B cell (primary cell): ENCODE data around the gene ICAM5. TPM values are rescaled to one million over a fixed set of nuclear protein-coding genes. Genes with fewer than 3 reads are reported as not detected.

Experiments
- ATAC-seq: fragments of 200-7000 bp; cut with Tn5 transposase; one replicate; pipeline ENCODE4 v1.10.0; 2021; ENCODE audit warnings: low read depth, mild to moderate bottlenecking, moderate number of reproducible peaks, moderate library complexity
- CTCF ChIA-PET: fragments of 350-600 bp; sonication (Branson Sonifier 250); formaldehyde crosslinking; loops from one replicate; lab custom pipeline; 2021; ENCODE audit warnings: antibody characterized with exemption, inconsistent platforms; lab: Charles Lee
- POLR2A ChIA-PET: fragments of 350-600 bp; sonication (Branson Sonifier 250); formaldehyde crosslinking; loops from one replicate; lab custom pipeline; 2021; ENCODE audit warnings: antibody characterized with exemption; lab: Charles Lee
- DNase-seq: peaks from one replicate; pipeline ENCODE4 v3.0.0; 2013
- H2AFZ ChIP-seq: 2 replicates; pipeline ENCODE4 v1.6.1; 2012; ENCODE audit warnings: mild to moderate bottlenecking, low read depth, low read length; ENCODE audit not compliant: insufficient read depth, poor library complexity, severe bottlenecking
- H3K27ac ChIP-seq, 2 donors: 1 replicate in 1 of 2; 2 replicates in 1 of 2; pipeline ENCODE4 v1.5.1; 2012 to 2013; ENCODE audit warnings: low read length in 2 of 2, mild to moderate bottlenecking in 2 of 2, moderate library complexity in 1 of 2
- H3K27me3 ChIP-seq, 4 experiments: fragments of 200-600 bp in 1 of 4; sonication (generic) in 1 of 4; replicated peaks in 1 of 4; 1 replicate in 2 of 4; 2 replicates in 2 of 4; pipeline versions ENCODE4 v1.6.1 to v1.7.0; 2013 to 2016; ENCODE audit warnings: low read length in 3 of 4, mild to moderate bottlenecking in 2 of 4, mixed read lengths in 1 of 4, moderate library complexity in 1 of 4; ENCODE audit not compliant: insufficient read depth in 4 of 4, control insufficient read depth in 3 of 4; ENCODE audit errors: control extremely low read depth in 1 of 4
- H3K36me3 ChIP-seq, 2 experiments: replicated peaks in 1 of 2; 1 replicate in 1 of 2; 2 replicates in 1 of 2; pipeline versions ENCODE4 v1.6.1 to v1.7.1; 2013; ENCODE audit warnings: low read length in 1 of 2; ENCODE audit not compliant: insufficient read depth in 2 of 2, control insufficient read depth in 1 of 2; ENCODE audit errors: control extremely low read depth in 1 of 2, extremely low read depth in 1 of 2
- H3K4me1 ChIP-seq, 2 donors: fragments of 200-600 bp in 1 of 2; sonication (generic) in 1 of 2; 1 replicate in 1 of 2; 2 replicates in 1 of 2; pipeline versions ENCODE4 v1.5.1 to v1.6.1; 2013 to 2017; ENCODE audit warnings: low read length in 2 of 2; ENCODE audit not compliant: control insufficient read depth in 2 of 2, insufficient read depth in 2 of 2
- H3K4me2 ChIP-seq: replicated peaks from 2 replicates; pipeline ENCODE3; 2012; ENCODE audit warnings: mild to moderate bottlenecking, low read depth, low read length; ENCODE audit not compliant: poor library complexity, severe bottlenecking
- H3K4me3 ChIP-seq, 5 experiments: fragments of 200-600 bp in 1 of 5; sonication (generic) in 1 of 5; 1 replicate in 3 of 5; 2 replicates in 2 of 5; pipeline versions ENCODE4 v1.5.1 to v1.7.0; 2011 to 2016; ENCODE audit warnings: low read length in 4 of 5, mild to moderate bottlenecking in 4 of 5, low read depth in 2 of 5, control low read depth in 1 of 5, moderate library complexity in 1 of 5; ENCODE audit not compliant: insufficient read depth in 1 of 5; ENCODE audit errors: control extremely low read depth in 1 of 5, extremely low read depth in 1 of 5
- H3K79me2 ChIP-seq: fragments of 200-600 bp; sonication (generic); one replicate; pipeline ENCODE4 v1.6.0; 2016; ENCODE audit warnings: low read length; ENCODE audit not compliant: control insufficient read depth, insufficient read depth
- H3K9ac ChIP-seq: fragments of 200-600 bp; sonication (generic); 2 replicates; pipeline ENCODE4 v1.6.1; 2017; ENCODE audit warnings: mild to moderate bottlenecking, low read length, moderate library complexity
- H3K9me3 ChIP-seq, 3 donors: one replicate each; pipeline versions ENCODE4 v1.6.1 to v1.7.1; 2013; ENCODE audit warnings: low read length in 2 of 3; ENCODE audit not compliant: control insufficient read depth in 2 of 3, insufficient read depth in 1 of 3; ENCODE audit errors: control extremely low read depth in 1 of 3
- H4K20me1 ChIP-seq: 2 replicates; pipeline ENCODE4 v1.6.0; 2012; ENCODE audit warnings: mild to moderate bottlenecking, low read length; ENCODE audit not compliant: insufficient read depth, control insufficient read depth, poor library complexity, severe bottlenecking
- H3K27ac Mint-ChIP-seq: one replicate; pipeline ENCODE4 v1.8.0; 2021; ENCODE audit warnings: mixed read lengths
- H3K27me3 Mint-ChIP-seq: one replicate; pipeline ENCODE4 v1.8.0; 2021; ENCODE audit warnings: mixed read lengths
- H3K4me1 Mint-ChIP-seq: one replicate; pipeline ENCODE4 v1.8.0; 2021; ENCODE audit warnings: mixed read lengths
- H3K4me3 Mint-ChIP-seq: one replicate; pipeline ENCODE4 v1.8.0; 2021; ENCODE audit warnings: mixed read lengths
- H3K9me3 Mint-ChIP-seq: one replicate; pipeline ENCODE4 v1.8.0; 2022; ENCODE audit warnings: mixed read lengths; ENCODE audit not compliant: insufficient read depth
- CTCF ChIP-seq: fragments of 200-600 bp; IDR thresholded peaks from one replicate; pipeline ENCODE4 v1.8.0; 2022; ENCODE audit warnings: antibody characterized with exemption, mild to moderate bottlenecking
- EZH2 ChIP-seq: IDR thresholded peaks from 2 replicates; pipeline ENCODE4 v1.6.1; 2012; ENCODE audit warnings: borderline replicate concordance, low read depth, mild to moderate bottlenecking, moderate library complexity, low read length; ENCODE audit not compliant: insufficient read depth, poor library complexity, severe bottlenecking
- WGBS: methylation state at CpG from one replicate; pipeline ENCODE4 v1.1.5; 2013; ENCODE audit warnings: missing lambda C conversion rate; ENCODE audit not compliant: insufficient coverage; 5-methylcytosine and 5-hydroxymethylcytosine counted together
- intact Hi-C: fragments of 100-400 bp; cut with micrococcal nuclease; formaldehyde crosslinking; loops from one replicate; pipeline ENCODE4 v1.10.0; 2022
- polyA plus RNA-seq: library from polyadenylated mRNA; depleted of rRNA; stranded (reverse); fragments of >200 nt; gene quantifications from 2 replicates; pipeline ENCODE4 v1.2.3, GENCODE V29; 2012
- total RNA-seq, 2 donors: library from RNA; stranded (reverse); fragments of 120-200 nt in 1 of 2; gene quantifications; 1 replicate in 1 of 2; 2 replicates in 1 of 2; pipeline versions ENCODE4 v1.2.3 to v1.2.4, GENCODE V29; 2013 to 2022

The ICAM5 gene
- total and polyA plus RNA-seq, 2 donors (not counting 1 experiment from before 2014, with no cell fraction given), result 0.54 TPM; not detected in 1

GRCh38 chr19:10305139-10305806 lies 15.5 kb downstream of the ICAM5 start:
- H3K4me3 ChIP-seq, result no peak overlapping the region
- H3K9me3 ChIP-seq, result no peaks in the 10 kb centered on the region
- no peaks in the 10 kb centered on the region for H3K36me3 ChIP-seq
- H3K27ac ChIP-seq, result no peak overlapping the region
- POLR2A ChIA-PET, result interaction anchor here (0.6 kb wide), 1 partner anchor 909 kb away, joined by 5 read pairs; no protein-coding TSS in a partner anchor
- CTCF ChIA-PET, result interaction anchor here (0.6 to 1.3 kb wide), 3 partner anchors 84 to 101 kb away, joined by 3 to 4 read pairs (median 3); no protein-coding TSS in a partner anchor
- no peak overlapping the region for H3K9ac ChIP-seq
- H3K27me3 ChIP-seq, result no peaks in the 10 kb centered on the region
- no peak overlapping the region for H2AFZ ChIP-seq
- H4K20me1 ChIP-seq, result no peaks in the 10 kb centered on the region
- H3K4me1 ChIP-seq, result peaks cover 0 to 7% of the 10 kb centered on the region in 2 donors
- TF ChIP-seq EZH2 (no peak), CTCF (no peak)
- no peak for ATAC-seq
- no peaks in the 10 kb centered on the region for H3K9me3 Mint-ChIP-seq
- H3K4me2 ChIP-seq, result peak overlapping the region; percentile 12
- no peak overlapping the region for H3K27ac Mint-ChIP-seq
- no peak for DNase-seq
- no peaks in the 10 kb centered on the region for H3K79me2 ChIP-seq
- 29% methylated on average over 11 of the region's 17 CpGs for WGBS
- H3K27me3 Mint-ChIP-seq, result no peaks in the 10 kb centered on the region
- intact Hi-C loops, result no loop called here
- H3K4me3 Mint-ChIP-seq, result no peak overlapping the region
- H3K4me1 Mint-ChIP-seq, result peaks cover 1% of the 10 kb centered on the region

GRCh38 chr19:10306327-10306726 lies 16.6 kb downstream of the ICAM5 start:
- H3K9ac ChIP-seq, result no peak overlapping the region
- no peak overlapping the region for H3K4me2 ChIP-seq
- H3K4me3 ChIP-seq, result no peak overlapping the region
- H4K20me1 ChIP-seq, result no peaks in the 10 kb centered on the region
- H3K4me1 Mint-ChIP-seq, result peaks cover 1% of the 10 kb centered on the region
- no peaks in the 10 kb centered on the region for H3K9me3 Mint-ChIP-seq
- H3K36me3 ChIP-seq, result no peaks in the 10 kb centered on the region
- WGBS, result no CpG with 5 or more reads among the region's 5 CpGs
- no peak overlapping the region for H3K4me3 Mint-ChIP-seq
- ChIA-PET POLR2A (interaction anchor here (0.6 to 1.2 kb wide), 2 partner anchors 14 to 908 kb away, joined by 5 to 6 read pairs; no protein-coding TSS in a partner anchor), CTCF (interaction anchor here (1.0 to 1.1 kb wide), 2 partner anchors 48 to 84 kb away, joined by 4 to 5 read pairs; no protein-coding TSS in a partner anchor)
- H3K27ac Mint-ChIP-seq, result no peak overlapping the region
- no peak for ATAC-seq
- no peak overlapping the region for H3K27ac ChIP-seq
- no peaks in the 10 kb centered on the region for H3K9me3 ChIP-seq
- no peaks in the 10 kb centered on the region for H3K27me3 Mint-ChIP-seq
- H3K27me3 ChIP-seq, result no peaks in the 10 kb centered on the region
- intact Hi-C loops, result no loop called here
- peaks cover 0 to 7% of the 10 kb centered on the region in 2 donors for H3K4me1 ChIP-seq
- TF ChIP-seq EZH2 (no peak), CTCF (no peak)
- no peak overlapping the region for H2AFZ ChIP-seq
- no peaks in the 10 kb centered on the region for H3K79me2 ChIP-seq
- no peak for DNase-seq
